K562 (cell line): ENCODE measurements around the gene FN3KRP. TPM values are rescaled to one million over a fixed set of nuclear protein-coding genes. Genes with fewer than 3 reads are reported as not detected.

ENCODE experiments used
- FOXM1 ChIP-seq, 2 experiments: fragments of 450-650 bp in 1 of 2; sonication (generic) in 1 of 2; formaldehyde crosslinking in 1 of 2; IDR thresholded peaks; 2 replicates each; pipeline versions ENCODE4 v1.6.1 to v1.9.0; 2017 to 2022; ENCODE audit warnings: low read depth in 2 of 2, mild to moderate bottlenecking in 2 of 2, missing genetic modification reagents in 1 of 2, moderate library complexity in 1 of 2
- HDAC2 ChIP-seq: fragments of 450-650 bp; IDR thresholded peaks from 2 replicates; pipeline ENCODE4 v1.6.1; 2016; ENCODE audit warnings: mild to moderate bottlenecking
- PHF8 ChIP-seq: fragments of 200-600 bp; sonication (generic); IDR thresholded peaks from 2 replicates; pipeline ENCODE4 v1.6.1; 2012; ENCODE audit warnings: mixed run types, mild to moderate bottlenecking, inconsistent platforms, low read length, moderate library complexity, borderline replicate concordance
- RB1 ChIP-seq: fragments of 450-650 bp; IDR thresholded peaks from 2 replicates; pipeline ENCODE4 v1.6.1; 2017; ENCODE audit warnings: low read depth, mild to moderate bottlenecking
- SMAD3 ChIP-seq: fragments of 450-650 bp; formaldehyde crosslinking; conservative IDR thresholded peaks from 2 replicates; pipeline ENCODE4 v1.4.0; 2020; ENCODE audit warnings: mild to moderate bottlenecking
- SPI1 ChIP-seq: IDR thresholded peaks from 2 replicates; pipeline ENCODE4 v1.6.1; 2011; ENCODE audit warnings: low read depth, low read length, control low read depth, borderline replicate concordance
- STAG1 ChIP-seq: sonication (generic); formaldehyde crosslinking; IDR thresholded peaks from 2 replicates; pipeline ENCODE4 v1.5.0; 2020; ENCODE audit warnings: missing genetic modification reagents, borderline replicate concordance
- ZBTB7A ChIP-seq: IDR thresholded peaks from 2 replicates; pipeline ENCODE4 v1.6.1; 2011; ENCODE audit warnings: low read depth, mild to moderate bottlenecking, low read length, moderate library complexity, borderline replicate concordance; ENCODE audit not compliant: control insufficient read depth
- ZNF197 ChIP-seq: fragments of 200-800 bp; sonication (Bioruptor generic); IDR thresholded peaks from 2 replicates; pipeline ENCODE4 v1.6.1; 2016; ENCODE audit warnings: low read depth, missing genetic modification characterization, missing compliant biosample characterization
- ZNF561 ChIP-seq: fragments of 450-650 bp; formaldehyde crosslinking; conservative IDR thresholded peaks from 2 replicates; pipeline ENCODE4 v1.4.0; 2020; ENCODE audit warnings: mild to moderate bottlenecking, moderate library complexity
- ZSCAN29 ChIP-seq: fragments of 450-650 bp; IDR thresholded peaks from 2 replicates; pipeline ENCODE4 v1.6.1; 2017
- polyA plus RNA-seq, 8 experiments: library from polyadenylated mRNA; depleted of rRNA in 4 of 8; stranded (reverse) in 5 of 8; unstranded in 3 of 8; fragments of >200 nt; fragmentation: Nextera tagmentation in 2 of 8; fragmentation: Illumina TruSeq in 1 of 8; extraction: Ambion mirVana in 2 of 8; extraction: Trizol in 1 of 8; gene quantifications; 2 replicates each; pipeline versions ENCODE4 v1.2.1 to v1.2.3, GENCODE V29; 2011 to 2014; ENCODE audit warnings: inconsistent platforms in 1 of 8, missing spikeins in 1 of 8
- total RNA-seq, 7 experiments: library from RNA; depleted of rRNA in 6 of 7; stranded (reverse); fragments of >200 nt in 6 of 7; fragmentation: Illumina TruSeq in 2 of 7; extraction: Trizol in 2 of 7; gene quantifications; 2 replicates each; pipeline versions ENCODE4 v1.2.1 to v1.2.3, GENCODE V29; 2011 to 2021; ENCODE audit warnings: low replicate concordance in 1 of 7
- TF ChIP-seq, protein P1 (sequence below), 2 experiments: IDR thresholded peaks; 2 replicates each; pipeline ENCODE4 v1.6.1; 2012; ENCODE audit warnings: improper control_type of control experiment in 2 of 2, low read depth in 2 of 2, low read length in 2 of 2, borderline replicate concordance in 1 of 2
- TF ChIP-seq, protein P2 (sequence below): fragments of 200-400 bp; formaldehyde crosslinking; IDR thresholded peaks from 2 replicates; pipeline ENCODE4 v1.6.1; 2017; ENCODE audit warnings: mild to moderate bottlenecking, low read depth, low read length, moderate library complexity
- TF ChIP-seq, protein P3 (sequence below): sonication (generic); formaldehyde crosslinking; IDR thresholded peaks from 2 replicates; pipeline ENCODE4 v1.8.0; 2023; ENCODE audit warnings: mild to moderate bottlenecking, missing genetic modification reagents
- TF ChIP-seq, protein P4 (sequence below): fragments of 450-650 bp; formaldehyde crosslinking; IDR thresholded peaks from 2 replicates; pipeline ENCODE4 v1.4.0; 2022; ENCODE audit warnings: missing genetic modification characterization

Gene FN3KRP
- total and polyA plus RNA-seq, 9 of the 15 experiments (the other 6 are each of a cell fraction or from before 2014, with no cell fraction given), result 2.0 to 32.1 (median 24.9) TPM

DNA sequence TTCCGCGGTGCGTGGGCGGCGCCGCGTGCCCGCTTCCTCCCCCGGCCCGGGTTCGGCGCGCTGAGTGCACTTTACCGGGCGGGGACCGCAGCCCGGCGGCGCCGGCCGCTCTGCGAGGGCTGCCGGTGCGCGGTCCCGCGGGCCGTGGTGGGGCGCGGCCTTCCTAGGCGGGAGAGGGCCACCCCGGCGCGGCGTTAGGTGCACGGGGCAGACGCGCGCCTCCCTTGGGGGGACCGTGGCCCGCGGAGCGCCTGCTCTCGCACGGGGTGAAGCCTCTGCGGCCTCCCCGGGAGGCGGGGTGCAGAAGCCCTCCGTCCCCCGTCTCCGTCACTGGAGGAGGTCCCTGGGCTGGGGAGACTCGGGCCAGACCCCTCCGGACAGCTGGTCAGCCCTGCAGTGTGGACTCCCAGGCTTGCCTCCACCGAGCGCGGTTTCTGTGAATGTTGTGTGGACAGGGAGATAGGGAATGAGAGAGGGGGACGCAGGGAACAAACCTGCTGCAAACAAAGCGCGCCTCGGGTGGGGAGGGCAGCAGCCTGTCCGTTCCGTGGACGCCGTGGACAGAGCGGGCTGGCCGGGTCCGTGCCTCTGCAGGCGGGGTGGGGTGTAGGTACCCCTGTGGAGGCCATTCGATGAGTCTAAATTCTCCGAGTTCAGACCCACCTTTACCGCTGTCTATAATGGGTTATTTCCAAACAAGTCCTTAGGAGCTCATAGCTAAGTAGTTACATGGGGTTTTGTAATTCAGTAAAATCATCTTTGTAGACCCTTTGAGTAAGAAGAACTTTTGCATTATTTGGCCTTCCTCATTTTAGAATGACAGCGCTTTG lies 36.1 kb downstream of the FN3KRP start (continued):
- TF ChIP-seq, protein P1, sequence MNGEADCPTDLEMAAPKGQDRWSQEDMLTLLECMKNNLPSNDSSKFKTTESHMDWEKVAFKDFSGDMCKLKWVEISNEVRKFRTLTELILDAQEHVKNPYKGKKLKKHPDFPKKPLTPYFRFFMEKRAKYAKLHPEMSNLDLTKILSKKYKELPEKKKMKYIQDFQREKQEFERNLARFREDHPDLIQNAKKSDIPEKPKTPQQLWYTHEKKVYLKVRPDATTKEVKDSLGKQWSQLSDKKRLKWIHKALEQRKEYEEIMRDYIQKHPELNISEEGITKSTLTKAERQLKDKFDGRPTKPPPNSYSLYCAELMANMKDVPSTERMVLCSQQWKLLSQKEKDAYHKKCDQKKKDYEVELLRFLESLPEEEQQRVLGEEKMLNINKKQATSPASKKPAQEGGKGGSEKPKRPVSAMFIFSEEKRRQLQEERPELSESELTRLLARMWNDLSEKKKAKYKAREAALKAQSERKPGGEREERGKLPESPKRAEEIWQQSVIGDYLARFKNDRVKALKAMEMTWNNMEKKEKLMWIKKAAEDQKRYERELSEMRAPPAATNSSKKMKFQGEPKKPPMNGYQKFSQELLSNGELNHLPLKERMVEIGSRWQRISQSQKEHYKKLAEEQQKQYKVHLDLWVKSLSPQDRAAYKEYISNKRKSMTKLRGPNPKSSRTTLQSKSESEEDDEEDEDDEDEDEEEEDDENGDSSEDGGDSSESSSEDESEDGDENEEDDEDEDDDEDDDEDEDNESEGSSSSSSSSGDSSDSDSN (IDR thresholded peaks at IDR 0.05; ENCODE audit: borderline replicate concordance in 1 of 2, low read depth in 2 of 2, low read length in 2 of 2), result 0 out of 4 replicates have a peak, but pooled peaks of 1 of the 2 experiments have one; percentile 0
- no peak; the same call in 1 of the 2 replicates for TF ChIP-seq HDAC2
- peak; percentile 39; the same call in 1 of the 2 replicates for TF ChIP-seq PHF8
- TF ChIP-seq, protein P2, sequence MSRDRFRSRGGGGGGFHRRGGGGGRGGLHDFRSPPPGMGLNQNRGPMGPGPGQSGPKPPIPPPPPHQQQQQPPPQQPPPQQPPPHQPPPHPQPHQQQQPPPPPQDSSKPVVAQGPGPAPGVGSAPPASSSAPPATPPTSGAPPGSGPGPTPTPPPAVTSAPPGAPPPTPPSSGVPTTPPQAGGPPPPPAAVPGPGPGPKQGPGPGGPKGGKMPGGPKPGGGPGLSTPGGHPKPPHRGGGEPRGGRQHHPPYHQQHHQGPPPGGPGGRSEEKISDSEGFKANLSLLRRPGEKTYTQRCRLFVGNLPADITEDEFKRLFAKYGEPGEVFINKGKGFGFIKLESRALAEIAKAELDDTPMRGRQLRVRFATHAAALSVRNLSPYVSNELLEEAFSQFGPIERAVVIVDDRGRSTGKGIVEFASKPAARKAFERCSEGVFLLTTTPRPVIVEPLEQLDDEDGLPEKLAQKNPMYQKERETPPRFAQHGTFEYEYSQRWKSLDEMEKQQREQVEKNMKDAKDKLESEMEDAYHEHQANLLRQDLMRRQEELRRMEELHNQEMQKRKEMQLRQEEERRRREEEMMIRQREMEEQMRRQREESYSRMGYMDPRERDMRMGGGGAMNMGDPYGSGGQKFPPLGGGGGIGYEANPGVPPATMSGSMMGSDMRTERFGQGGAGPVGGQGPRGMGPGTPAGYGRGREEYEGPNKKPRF, result no peak
- TF ChIP-seq, protein P3, sequence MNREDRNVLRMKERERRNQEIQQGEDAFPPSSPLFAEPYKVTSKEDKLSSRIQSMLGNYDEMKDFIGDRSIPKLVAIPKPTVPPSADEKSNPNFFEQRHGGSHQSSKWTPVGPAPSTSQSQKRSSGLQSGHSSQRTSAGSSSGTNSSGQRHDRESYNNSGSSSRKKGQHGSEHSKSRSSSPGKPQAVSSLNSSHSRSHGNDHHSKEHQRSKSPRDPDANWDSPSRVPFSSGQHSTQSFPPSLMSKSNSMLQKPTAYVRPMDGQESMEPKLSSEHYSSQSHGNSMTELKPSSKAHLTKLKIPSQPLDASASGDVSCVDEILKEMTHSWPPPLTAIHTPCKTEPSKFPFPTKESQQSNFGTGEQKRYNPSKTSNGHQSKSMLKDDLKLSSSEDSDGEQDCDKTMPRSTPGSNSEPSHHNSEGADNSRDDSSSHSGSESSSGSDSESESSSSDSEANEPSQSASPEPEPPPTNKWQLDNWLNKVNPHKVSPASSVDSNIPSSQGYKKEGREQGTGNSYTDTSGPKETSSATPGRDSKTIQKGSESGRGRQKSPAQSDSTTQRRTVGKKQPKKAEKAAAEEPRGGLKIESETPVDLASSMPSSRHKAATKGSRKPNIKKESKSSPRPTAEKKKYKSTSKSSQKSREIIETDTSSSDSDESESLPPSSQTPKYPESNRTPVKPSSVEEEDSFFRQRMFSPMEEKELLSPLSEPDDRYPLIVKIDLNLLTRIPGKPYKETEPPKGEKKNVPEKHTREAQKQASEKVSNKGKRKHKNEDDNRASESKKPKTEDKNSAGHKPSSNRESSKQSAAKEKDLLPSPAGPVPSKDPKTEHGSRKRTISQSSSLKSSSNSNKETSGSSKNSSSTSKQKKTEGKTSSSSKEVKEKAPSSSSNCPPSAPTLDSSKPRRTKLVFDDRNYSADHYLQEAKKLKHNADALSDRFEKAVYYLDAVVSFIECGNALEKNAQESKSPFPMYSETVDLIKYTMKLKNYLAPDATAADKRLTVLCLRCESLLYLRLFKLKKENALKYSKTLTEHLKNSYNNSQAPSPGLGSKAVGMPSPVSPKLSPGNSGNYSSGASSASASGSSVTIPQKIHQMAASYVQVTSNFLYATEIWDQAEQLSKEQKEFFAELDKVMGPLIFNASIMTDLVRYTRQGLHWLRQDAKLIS (CRISPR knock-in tag), result 0 out of 2 replicates have a peak, but pooled peaks have one; percentile 2
- TF ChIP-seq FOXM1 (IDR thresholded peaks at IDR 0.05; ENCODE audit: low read depth), result no peak
- 0 out of 2 replicates have a peak, but pooled peaks have one; percentile 22 for TF ChIP-seq FOXM1 (CRISPR knock-in tag; IDR thresholded peaks at IDR 0.05; ENCODE audit: low read depth)
- peak; percentile 60 for TF ChIP-seq SPI1
- no peak for TF ChIP-seq SMAD3 (CRISPR knock-in tag)
- TF ChIP-seq ZNF561, result no peak
- 0 out of 2 replicates have a peak, but pooled peaks have one; percentile 27 for TF ChIP-seq ZNF197 (CRISPR knock-in tag)
- TF ChIP-seq RB1, result no peak; the same call in 1 of the 2 replicates
- TF ChIP-seq ZSCAN29, result peak; percentile 45; the same call in 1 of the 2 replicates
- TF ChIP-seq, protein P4, sequence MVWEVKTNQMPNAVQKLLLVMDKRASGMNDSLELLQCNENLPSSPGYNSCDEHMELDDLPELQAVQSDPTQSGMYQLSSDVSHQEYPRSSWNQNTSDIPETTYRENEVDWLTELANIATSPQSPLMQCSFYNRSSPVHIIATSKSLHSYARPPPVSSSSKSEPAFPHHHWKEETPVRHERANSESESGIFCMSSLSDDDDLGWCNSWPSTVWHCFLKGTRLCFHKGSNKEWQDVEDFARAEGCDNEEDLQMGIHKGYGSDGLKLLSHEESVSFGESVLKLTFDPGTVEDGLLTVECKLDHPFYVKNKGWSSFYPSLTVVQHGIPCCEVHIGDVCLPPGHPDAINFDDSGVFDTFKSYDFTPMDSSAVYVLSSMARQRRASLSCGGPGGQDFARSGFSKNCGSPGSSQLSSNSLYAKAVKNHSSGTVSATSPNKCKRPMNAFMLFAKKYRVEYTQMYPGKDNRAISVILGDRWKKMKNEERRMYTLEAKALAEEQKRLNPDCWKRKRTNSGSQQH, result no peak
- TF ChIP-seq ZBTB7A, result 0 out of 2 replicates have a peak, but pooled peaks have one; percentile 19
- no peak for TF ChIP-seq STAG1
